ENCODE data around the gene PDE7B.

- no peak for TF ChIP-seq CTCF (IDR thresholded peaks at IDR 0.05; ENCODE audit: low read length)
- no peak for TF ChIP-seq EZH2 (IDR thresholded peaks at IDR 0.05; ENCODE audit: borderline replicate concordance, low read length)
Measured at GRCh38 chr6:136125585-136125984, 274.1 kb downstream of the PDE7B start.

Data from OCI-LY1 (cell line).